GM18526 (cell line): ENCODE results near the gene SMIM24.

ENCODE experiments used
- POLR2A ChIP-seq: IDR thresholded peaks from 3 replicates; pipeline ENCODE4 v1.6.1; 2011; ENCODE audit not compliant: insufficient read length; ENCODE audit errors: extremely low read depth

SMIM24 gene

GRCh38 chr19:3518659-3519058 is 38.3 kb upstream of the SMIM24 start:
- no peak for TF ChIP-seq POLR2A

- TF ChIP-seq POLR2A = no peak
Observed at GRCh38 chr19:3518255-3518654, 37.9 kb upstream of the SMIM24 start.

- no peak for TF ChIP-seq POLR2A
Observed at GRCh38 chr19:3517638-3518037, 37.3 kb upstream of the SMIM24 start.

- TF ChIP-seq POLR2A = no peak
Observed at GRCh38 chr19:3516675-3517207, 36.4 kb upstream of the SMIM24 start.

- TF ChIP-seq POLR2A = no peak
Observed at GRCh38 chr19:3515891-3516422, 35.6 kb upstream of the SMIM24 start.

GRCh38 chr19:3514930-3515329 is 34.6 kb upstream of the SMIM24 start:
- TF ChIP-seq POLR2A = no peak

GRCh38 chr19:3513229-3514140 is 33.2 kb upstream of the SMIM24 start:
- TF ChIP-seq POLR2A = no peak

GRCh38 chr19:3512562-3513228 is 32.4 kb upstream of the SMIM24 start:
- no peak for TF ChIP-seq POLR2A

GRCh38 chr19:3511506-3512251 is 31.4 kb upstream of the SMIM24 start:
- TF ChIP-seq POLR2A = no peak

- no peak for TF ChIP-seq POLR2A
Observed at GRCh38 chr19:3510727-3511126, 30.4 kb upstream of the SMIM24 start.

GRCh38 chr19:3509566-3509989 is 29.3 kb upstream of the SMIM24 start:
- TF ChIP-seq POLR2A = no peak

- no peak for TF ChIP-seq POLR2A
Observed at GRCh38 chr19:3508771-3509535, 28.6 kb upstream of the SMIM24 start.

GRCh38 chr19:3507371-3508120 is 27.2 kb upstream of the SMIM24 start:
- no peak for TF ChIP-seq POLR2A
